RPMI8226 (cell line): ENCODE data around the gene TTC39B.
A peak's percentile ranks its signal among the peaks of the same experiment; 100 is the strongest.

Experiments used
- DNase-seq: peaks from one replicate; pipeline ENCODE4 v3.0.0-alpha.2; 2015

TTC39B gene

DNA sequence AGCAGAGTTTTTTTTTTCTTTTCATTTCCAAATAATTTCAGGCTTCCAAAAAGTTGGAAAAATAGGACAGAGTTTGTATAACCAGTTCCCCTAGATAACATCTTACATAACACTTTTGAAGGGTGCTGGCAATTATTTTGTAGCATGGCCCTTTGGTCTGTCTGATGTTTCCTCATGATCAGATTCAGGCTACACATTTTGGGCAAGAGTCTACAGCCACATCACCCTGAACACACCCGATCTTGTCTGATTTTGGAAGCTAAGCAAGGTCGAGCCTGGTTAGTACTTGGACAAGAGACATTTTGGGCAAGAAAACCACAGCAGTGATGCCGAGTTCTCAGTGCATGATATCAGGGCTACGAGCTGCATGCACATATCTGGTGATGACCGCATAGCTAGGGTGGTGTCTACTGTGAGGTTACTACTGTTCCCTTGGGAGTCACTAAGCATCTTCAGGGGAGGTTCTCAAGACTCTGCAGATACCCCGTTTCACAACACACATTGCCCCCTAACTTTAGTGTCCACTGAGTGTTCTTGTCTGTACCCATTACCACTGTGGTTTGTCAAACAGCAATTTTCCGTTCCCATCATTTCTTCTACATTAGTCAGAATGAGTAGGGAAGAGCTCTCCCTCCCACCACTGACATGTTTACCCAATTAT, 86.2 kb downstream of the TTC39B start:
- no peak for DNase-seq

GRCh38 chr9:15219546-15219945, 87.5 kb downstream of the TTC39B start:
- DNase-seq: no peak

DNA sequence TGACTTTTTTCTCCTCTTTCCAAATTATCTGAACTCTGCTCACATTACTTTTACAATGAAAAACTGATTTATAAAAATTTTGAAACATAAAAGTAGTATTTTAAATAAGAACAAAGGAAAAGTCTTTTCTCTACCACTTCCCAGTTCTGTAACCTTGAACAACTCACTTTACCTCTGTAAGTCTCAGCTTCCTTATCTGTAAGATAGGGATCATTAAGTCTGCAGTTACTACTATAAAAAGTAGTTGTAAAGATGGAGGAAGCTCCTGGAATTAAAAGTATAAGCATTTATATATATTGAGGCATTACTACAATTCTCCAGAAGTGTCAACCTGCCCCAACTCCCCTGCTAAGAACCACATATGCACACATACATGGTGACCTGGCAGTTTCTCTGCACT, 88.0 kb downstream of the TTC39B start:
- DNase-seq: no peak

DNA sequence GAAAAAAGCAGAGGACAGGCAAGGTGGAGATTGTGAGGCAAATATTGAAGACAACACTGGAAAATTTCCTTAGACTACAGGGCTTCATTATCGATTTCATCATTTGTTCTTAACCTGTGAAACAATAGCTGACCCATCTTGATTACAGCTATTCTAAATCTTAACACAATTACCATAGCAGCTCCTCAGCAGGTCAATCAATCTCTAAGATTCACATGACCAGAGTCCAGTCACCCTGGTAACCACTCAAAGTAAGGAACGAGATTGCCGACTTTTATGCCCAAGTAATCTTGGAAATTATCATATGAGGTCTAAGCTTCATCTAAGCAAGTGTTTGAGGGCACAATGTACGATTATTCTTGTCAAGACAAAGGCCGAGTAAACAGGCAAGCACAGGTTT, 93.8 kb downstream of the TTC39B start:
- no peak for DNase-seq

- no peak for DNase-seq
Measured at GRCh38 chr9:15211815-15212495, 95.1 kb downstream of the TTC39B start.

DNA sequence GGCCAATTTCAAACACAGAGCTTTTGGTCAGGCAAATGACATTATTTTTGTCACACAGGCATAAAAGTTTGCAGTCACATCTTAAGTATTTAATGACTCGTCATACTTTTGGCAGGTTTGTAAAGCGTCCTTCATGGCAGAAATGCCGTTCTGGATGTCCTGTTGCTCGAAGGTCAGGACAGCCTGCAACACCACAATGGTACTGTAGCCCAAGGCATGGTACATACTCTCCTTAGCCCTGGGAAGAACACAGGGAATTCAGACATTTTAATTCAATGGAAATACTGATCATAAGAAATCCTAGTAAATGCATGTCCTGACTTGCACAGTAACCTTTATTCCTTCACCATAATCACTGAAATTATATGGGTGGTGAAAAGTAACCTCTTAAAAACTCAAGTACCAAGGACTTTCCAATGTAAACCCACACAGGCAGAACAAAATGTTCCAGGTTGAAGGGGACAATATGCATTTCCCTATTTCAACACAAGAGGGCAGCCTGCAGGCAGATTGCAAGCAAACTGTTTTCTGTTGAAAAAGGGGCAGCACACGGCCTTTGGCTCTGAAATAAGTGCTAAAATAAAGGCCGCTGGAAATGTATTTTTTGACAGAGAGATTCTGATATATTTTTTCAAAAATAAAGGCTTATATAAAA, 95.7 kb downstream of the TTC39B start:
- DNase-seq: peak; percentile 66

DNA sequence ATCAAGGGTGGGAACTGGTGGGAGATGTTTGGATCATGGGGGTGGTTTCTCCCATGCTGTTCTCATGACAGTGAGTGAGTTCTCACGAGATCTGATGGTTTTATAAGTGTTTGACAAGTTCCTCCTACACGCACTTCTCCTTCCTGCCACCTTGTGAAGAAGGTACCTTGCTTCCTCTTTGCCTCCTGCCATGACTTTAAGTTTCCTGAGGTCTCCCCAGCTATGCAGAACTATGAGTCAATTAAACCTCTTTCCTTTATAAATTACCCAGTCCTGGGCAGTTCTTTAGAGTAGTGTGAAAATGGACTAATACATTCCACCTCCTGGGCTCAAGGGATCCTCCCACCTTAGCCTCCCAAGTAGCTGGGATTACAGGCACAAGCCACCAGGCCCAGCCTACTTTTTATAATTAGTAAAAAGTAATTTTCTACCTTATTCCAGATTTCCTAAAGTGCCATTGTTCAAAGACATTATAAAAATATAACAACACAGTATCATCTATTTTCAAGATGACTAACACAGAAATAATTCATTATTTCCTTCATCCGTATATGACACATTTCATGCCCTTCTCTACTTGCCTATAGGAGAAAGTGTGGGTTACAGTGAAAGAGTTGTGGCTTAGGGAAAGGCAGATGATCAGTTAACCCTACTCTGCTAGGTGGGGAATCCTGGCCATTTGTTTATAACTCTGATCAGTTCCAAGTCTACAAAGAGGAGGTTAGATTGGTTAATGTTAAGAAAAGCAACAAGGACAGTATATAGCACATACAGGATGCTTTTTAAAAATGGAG, 99.9 kb downstream of the TTC39B start:
- DNase-seq: no peak

GRCh38 chr9:15205632-15206420, 101.2 kb downstream of the TTC39B start:
- DNase-seq: no peak

DNA sequence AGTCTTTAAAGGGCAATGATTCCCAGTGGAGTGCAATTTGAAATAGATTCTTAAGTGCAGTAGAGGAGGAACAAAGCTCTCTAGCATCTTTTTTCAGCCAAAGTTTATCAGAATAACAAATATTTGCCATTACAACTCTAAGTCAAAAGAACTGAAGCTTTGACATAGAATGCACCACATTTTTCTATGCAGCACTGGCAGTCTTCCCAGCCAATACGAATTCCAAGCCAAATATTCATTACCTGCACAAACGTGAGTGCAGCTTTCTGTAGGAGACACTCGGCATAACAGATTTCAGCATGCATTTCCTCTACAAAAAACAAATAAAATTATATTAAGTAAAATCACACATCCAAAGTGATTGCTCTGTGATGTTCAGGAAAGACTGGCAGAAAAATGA, 103.4 kb downstream of the TTC39B start:
- DNase-seq: no peak

- DNase-seq: no peak
Measured at GRCh38 chr9:15200111-15200510, 106.9 kb downstream of the TTC39B start.

GRCh38 chr9:15192856-15193255, 114.2 kb downstream of the TTC39B start:
- DNase-seq: no peak

- DNase-seq: no peak
Measured at GRCh38 chr9:15191378-15191777, 115.6 kb downstream of the TTC39B start.

GRCh38 chr9:15189481-15189880, 117.5 kb downstream of the TTC39B start:
- no peak for DNase-seq

DNA sequence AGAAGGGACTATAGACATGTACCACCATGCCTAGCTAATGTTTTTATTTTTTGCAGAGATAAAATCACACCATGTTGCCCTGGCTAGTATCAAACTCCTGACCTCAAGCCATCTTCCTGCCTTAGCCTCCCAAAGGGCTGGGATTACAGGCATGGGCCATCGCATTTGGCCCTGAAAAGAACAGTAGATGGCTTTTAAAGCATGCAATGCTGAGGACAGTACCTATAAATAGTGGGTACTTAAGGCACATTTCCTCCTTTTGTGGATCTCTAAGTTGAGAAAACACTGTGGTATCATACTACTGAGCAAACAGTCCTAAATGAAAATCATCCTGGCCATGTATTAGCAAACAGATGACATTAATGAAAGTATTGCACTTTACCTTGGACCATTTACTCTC, 119.4 kb downstream of the TTC39B start:
- DNase-seq: no peak

DNA sequence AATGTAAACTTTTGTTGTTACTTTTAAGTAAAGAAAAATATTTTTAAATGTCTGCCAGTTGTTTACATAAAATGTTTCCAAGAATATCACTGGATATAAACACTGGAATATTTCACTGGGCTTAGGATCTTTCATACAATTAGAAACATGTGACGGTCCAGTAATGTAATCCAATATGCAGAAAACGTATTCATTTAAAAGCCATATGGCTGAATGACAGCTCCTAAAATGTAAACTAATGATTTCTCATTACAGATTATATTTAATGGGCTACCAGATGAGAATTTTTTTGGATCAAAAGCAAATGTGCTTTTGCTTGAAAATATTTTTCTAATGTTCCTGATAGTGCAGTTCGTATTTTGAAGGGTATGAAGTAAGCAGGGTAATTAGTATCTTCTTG, 124.3 kb downstream of the TTC39B start:
- no peak for DNase-seq

DNA sequence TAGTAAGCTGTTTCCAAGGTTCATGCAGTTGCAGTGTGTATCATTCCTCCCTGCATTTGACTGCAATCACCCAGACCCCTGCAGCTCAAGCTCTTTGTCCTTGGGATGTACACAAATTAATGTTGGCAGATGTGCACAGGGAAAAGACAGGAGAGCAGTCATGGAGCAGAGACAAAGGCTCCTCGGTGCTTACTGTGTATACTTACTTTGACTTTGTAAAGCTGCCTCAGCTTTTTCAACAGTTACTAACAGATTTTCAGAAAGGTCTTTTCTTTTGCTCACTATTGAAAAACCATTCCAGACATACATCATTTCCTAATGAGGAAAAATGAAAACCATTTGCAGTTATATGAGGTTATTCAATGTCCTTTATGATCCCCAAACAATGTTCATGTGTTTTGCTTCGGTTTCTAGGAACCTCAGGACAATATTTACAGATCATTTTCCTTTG, 124.9 kb downstream of the TTC39B start:
- DNase-seq: no peak

- no peak for DNase-seq
Measured at GRCh38 chr9:15180124-15180523, 126.9 kb downstream of the TTC39B start.

DNA sequence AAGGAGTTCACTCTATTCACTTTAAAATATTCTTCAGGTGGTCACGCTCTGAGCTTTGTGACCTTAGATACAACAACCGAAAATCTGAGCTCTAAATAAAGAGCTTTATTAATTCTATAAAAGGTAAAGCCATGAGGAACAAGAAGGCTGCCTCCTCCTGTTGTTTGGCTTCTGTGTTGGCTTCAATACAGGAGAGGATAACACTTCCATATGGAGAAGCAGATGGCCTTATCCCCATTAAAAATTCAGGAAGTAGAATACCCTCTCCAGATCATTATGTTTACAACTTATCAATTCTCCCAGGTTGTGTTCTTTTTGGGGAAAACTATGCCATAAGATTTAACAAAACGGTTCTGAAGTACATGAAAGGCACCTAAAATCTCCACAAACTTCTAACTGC, 128.4 kb downstream of the TTC39B start:
- DNase-seq: no peak

GRCh38 chr9:15176836-15177235, 130.2 kb downstream of the TTC39B start:
- DNase-seq: no peak

DNA sequence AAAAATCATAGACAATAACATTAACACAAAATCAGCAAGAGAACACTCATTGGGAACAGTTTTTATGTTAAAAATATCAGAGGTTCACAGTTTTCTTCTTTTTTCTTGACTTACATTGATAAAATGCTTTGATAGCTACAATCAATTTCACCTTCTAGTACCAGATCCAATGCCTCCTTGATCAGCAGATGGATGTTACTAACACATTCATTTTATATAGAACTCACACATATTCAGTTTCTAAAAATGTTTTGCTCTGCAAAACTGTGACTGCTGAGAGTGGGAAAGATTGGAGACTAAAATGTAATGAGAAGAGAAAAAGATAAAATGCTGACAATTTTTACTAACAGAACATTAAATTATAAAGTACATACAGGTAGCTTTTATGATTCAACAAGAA, 143.1 kb downstream of the TTC39B start:
- DNase-seq: no peak

GRCh38 chr9:15161753-15162152, 145.3 kb downstream of the TTC39B start:
- DNase-seq: no peak

GRCh38 chr9:15160673-15161072, 146.3 kb downstream of the TTC39B start:
- no peak for DNase-seq

DNA sequence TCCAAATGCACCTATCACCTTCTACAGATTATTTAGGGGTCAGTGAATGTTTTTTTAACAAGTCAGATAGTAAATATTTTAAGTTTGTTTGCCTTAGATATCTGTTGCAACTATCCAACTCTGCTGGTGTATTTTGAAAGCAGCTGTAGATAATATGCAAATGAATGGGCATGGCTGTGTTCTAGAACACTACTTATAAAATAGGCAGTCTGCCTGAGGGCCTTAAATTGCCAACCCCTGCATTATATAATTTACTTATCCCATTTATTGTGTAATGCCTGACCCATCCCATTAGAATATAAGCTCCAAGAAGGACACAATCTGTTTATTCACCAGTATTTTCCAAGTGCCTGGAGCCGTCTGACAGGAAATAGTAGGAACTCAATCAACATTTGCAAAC, 149.0 kb downstream of the TTC39B start:
- DNase-seq: no peak
